ENCODE measurements around the gene MIGA2. TPM values are rescaled to one million over a fixed set of nuclear protein-coding genes. Genes with fewer than 3 reads are reported as not detected.
A peak's percentile ranks its signal among the peaks of the same experiment; 100 is the strongest.

MIGA2 gene
- total RNA-seq, 2 experiments from 2014 or later = 34.6 to 35.8 TPM

DNA sequence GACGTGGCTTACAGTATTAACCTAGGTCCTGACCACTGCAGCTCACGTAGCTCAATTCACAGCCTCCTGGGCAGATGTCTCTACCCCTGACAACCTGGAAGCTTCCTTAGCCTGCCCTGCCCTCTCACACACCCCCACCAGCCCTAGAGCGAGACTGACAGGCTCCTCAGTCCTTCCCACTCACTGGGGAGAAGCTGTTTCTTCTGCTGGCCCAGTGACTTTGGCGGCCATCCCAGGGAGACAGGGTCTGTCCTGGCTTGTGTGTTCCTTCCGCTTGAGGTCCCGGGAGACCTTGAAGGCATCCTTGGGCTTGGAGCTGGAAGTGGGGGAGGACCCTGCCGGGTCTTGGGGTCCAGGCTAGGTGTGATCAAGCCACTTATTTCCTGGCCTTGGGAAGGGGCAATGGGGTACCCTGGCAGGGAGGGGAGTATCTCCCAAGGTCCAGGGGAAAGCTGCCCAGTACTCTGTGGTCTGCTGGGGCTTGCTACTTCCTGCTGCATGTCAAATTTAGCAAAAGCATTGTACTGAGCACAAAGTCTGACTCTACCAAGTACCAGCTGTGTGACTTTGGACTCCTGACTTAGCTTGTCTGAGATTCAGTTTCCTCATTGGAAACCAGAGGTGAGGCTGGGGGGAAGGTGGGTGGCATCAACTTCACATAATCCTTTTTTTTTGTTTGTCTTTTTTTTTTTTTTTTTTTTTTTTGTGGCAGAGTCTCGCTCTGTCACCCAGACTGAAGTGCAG, 1.9 kb downstream of the MIGA2 start:
- POLR2A ChIA-PET = interaction anchor here (0.9 to 1.0 kb wide), 2 partner anchors 12 to 47 kb away, joined by 3 to 5 read pairs; no protein-coding TSS in a partner anchor
- TF ChIP-seq, protein P1, sequence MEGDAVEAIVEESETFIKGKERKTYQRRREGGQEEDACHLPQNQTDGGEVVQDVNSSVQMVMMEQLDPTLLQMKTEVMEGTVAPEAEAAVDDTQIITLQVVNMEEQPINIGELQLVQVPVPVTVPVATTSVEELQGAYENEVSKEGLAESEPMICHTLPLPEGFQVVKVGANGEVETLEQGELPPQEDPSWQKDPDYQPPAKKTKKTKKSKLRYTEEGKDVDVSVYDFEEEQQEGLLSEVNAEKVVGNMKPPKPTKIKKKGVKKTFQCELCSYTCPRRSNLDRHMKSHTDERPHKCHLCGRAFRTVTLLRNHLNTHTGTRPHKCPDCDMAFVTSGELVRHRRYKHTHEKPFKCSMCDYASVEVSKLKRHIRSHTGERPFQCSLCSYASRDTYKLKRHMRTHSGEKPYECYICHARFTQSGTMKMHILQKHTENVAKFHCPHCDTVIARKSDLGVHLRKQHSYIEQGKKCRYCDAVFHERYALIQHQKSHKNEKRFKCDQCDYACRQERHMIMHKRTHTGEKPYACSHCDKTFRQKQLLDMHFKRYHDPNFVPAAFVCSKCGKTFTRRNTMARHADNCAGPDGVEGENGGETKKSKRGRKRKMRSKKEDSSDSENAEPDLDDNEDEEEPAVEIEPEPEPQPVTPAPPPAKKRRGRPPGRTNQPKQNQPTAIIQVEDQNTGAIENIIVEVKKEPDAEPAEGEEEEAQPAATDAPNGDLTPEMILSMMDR (IDR thresholded peaks at IDR 0.05) = no peak
- no peaks in the 10 kb centered on the region for H3K27me3 Mint-ChIP-seq
- CTCF ChIA-PET = interaction anchor here (0.9 to 1.2 kb wide), 2 partner anchors 10 to 17 kb away, joined by 3 read pairs; partner anchors contain the start of gene SH3GLB2
- H3K4me1 Mint-ChIP-seq (ENCODE audit: low read depth) = peaks cover 29% of the 10 kb centered on the region
- peaks cover 7% of the 10 kb centered on the region for H3K36me3 Mint-ChIP-seq (ENCODE audit: low read depth)
- H3K9me3 Mint-ChIP-seq = no peaks in the 10 kb centered on the region
- intact Hi-C loops (cut with micrococcal nuclease) = no loop called here
- no peak overlapping the region for H3K27ac Mint-ChIP-seq
- DNase-seq = no peak
- no peak for ATAC-seq
- H3K4me3 Mint-ChIP-seq = peak overlapping the region; percentile 86

DNA sequence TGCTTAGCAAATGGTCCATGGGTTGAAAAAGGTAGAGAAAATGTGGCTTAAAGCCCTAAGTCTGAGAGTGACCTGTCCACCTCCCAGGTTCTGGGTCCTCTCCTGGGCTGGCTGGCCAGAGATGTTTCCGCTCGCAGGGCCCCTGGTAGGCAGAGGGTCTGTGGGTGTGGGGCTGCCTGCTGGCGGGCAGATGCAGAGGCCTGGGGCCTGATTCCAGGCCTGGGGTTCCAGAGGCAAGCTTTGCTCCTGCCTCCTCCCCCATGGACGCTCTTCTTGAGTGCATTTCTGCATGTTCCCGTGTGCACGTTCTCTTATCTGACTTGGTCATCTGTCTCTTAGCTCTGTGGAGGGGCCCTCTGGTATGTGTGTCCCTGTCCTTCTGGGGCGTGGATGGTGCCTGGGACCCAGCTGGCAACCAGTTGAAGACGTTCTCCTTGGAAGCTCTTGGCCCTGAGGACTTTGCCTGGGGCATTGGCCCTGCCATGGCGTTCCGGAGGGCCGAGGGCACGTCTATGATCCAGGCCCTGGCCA, 3.8 kb downstream of the MIGA2 start:
- H3K27me3 Mint-ChIP-seq = no peaks in the 10 kb centered on the region
- H3K9me3 Mint-ChIP-seq = no peaks in the 10 kb centered on the region
- H3K4me3 Mint-ChIP-seq = no peak overlapping the region
- H3K27ac Mint-ChIP-seq = no peak overlapping the region
- H3K36me3 Mint-ChIP-seq (ENCODE audit: low read depth) = peaks cover 7% of the 10 kb centered on the region
- CTCF ChIA-PET = no interaction called here
- TF ChIP-seq, protein P1 (IDR thresholded peaks at IDR 0.05) = no peak
- ATAC-seq (no peak), DNase-seq (no peak)
- POLR2A ChIA-PET = no interaction called here
- intact Hi-C loops (cut with micrococcal nuclease) = no loop called here
- peaks cover 29% of the 10 kb centered on the region for H3K4me1 Mint-ChIP-seq (ENCODE audit: low read depth)

DNA sequence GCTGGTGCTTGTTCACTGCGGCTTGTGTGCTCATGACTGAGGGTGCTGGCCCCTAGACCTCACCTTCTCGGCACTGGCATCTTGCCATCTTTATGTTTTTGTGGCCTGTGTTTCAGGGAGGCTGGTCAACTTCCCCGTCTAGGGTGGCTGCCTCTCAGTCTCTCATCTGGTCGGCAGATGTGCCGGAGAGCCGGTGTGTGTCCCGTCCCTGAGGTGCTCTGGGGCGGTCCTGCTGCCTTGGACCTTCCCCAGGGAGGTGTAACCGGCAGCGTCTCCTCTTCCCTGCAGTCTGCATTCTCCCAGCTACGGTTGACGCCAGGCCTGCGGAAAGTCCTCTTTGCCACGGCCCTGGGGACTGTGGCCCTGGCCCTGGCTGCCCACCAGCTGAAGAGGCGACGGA, 5.6 kb downstream of the MIGA2 start:
- intact Hi-C loops (cut with micrococcal nuclease) = no loop called here
- Mint-ChIP-seq H3K4me3 (no peak overlapping the region), H3K27ac (no peak overlapping the region), H3K4me1 (ENCODE audit: low read depth) (peaks cover 21% of the 10 kb centered on the region), H3K27me3 (no peaks in the 10 kb centered on the region), H3K9me3 (no peaks in the 10 kb centered on the region), H3K36me3 (ENCODE audit: low read depth) (peaks cover 7% of the 10 kb centered on the region)
- ChIA-PET POLR2A (no interaction called here), CTCF (no interaction called here)
- ATAC-seq (no peak), DNase-seq (no peak)
- TF ChIP-seq, protein P1 (IDR thresholded peaks at IDR 0.05) = no peak

DNA sequence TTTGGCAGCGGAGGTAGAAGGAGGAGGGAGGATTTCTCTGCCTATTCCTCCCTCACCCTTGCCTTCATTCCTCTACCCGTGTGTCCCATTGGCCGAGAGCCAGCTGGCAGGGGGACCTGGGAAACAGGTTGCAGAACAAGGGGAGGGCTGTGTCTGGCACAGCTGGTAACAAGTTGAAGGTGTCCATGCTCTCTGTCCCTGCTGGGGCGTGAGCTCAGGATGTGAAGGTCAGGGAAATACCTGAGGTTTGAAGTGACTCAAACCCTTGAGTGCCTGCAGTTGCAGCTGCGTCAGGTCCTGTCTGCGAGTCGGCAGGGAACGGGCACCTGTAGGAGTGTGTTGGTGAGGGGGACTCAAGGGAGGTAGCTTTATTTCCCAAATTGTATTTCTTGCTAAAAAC, 16.2 kb downstream of the MIGA2 start:
- CTCF ChIA-PET = no interaction called here
- Mint-ChIP-seq H3K9me3 (no peaks in the 10 kb centered on the region), H3K27ac (no peak overlapping the region), H3K27me3 (no peaks in the 10 kb centered on the region), H3K4me1 (ENCODE audit: low read depth) (no peaks in the 10 kb centered on the region), H3K4me3 (no peak overlapping the region), H3K36me3 (ENCODE audit: low read depth) (peaks cover 6% of the 10 kb centered on the region)
- intact Hi-C loops (cut with micrococcal nuclease) = no loop called here
- TF ChIP-seq, protein P1 (IDR thresholded peaks at IDR 0.05) = no peak
- ATAC-seq (no peak), DNase-seq (no peak)
- POLR2A ChIA-PET = no interaction called here

DNA sequence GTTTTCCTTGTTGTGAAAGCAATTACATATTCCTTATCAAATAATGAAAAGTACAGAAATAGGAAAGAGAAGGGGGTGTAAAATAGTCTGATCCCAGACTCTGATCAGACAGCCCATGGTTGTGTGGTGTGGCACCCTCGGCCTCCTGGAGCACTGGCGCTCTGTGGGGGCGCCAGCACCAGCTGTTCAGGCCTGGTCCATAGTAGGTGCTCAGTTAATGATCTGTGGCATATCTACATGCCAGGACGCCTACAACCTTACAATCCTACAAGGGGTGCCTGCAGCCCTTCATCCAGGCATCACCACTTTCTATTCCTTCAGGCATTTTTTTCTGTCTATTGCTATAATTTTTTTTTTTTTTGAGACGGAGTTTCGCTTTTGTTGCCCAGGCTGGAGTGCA, 16.6 kb downstream of the MIGA2 start:
- Mint-ChIP-seq H3K4me1 (ENCODE audit: low read depth) (no peaks in the 10 kb centered on the region), H3K4me3 (no peak overlapping the region), H3K36me3 (ENCODE audit: low read depth) (peaks cover 6% of the 10 kb centered on the region), H3K9me3 (no peaks in the 10 kb centered on the region), H3K27ac (no peak overlapping the region), H3K27me3 (no peaks in the 10 kb centered on the region)
- TF ChIP-seq, protein P1 (IDR thresholded peaks at IDR 0.05) = no peak
- DNase-seq (no peak), ATAC-seq (no peak)
- CTCF ChIA-PET = no interaction called here
- intact Hi-C loops (cut with micrococcal nuclease) = no loop called here
- POLR2A ChIA-PET = no interaction called here
